Tibial nerve (tissue), 4 donors: ENCODE measurements around the gene C11orf58. TPM values are rescaled to one million over a fixed set of nuclear protein-coding genes. Genes with fewer than 3 reads are reported as not detected.

Source experiments
- DNase-seq, 2 donors: peaks; one replicate each; pipeline ENCODE4 v3.0.0-alpha.2; 2019; ENCODE audit warnings: low spot score in 2 of 2
- H3K27ac ChIP-seq, 4 donors: fragments of 200-600 bp; sonication (generic) in 3 of 4; one replicate each; pipeline ENCODE4 v1.5.1; 2017 to 2019; ENCODE audit warnings: mild to moderate bottlenecking in 1 of 4
- H3K27me3 ChIP-seq, 2 donors: fragments of 200-600 bp; sonication (generic) in 1 of 2; one replicate each; pipeline versions ENCODE4 v1.5.1 to v1.6.0; 2017 to 2019
- H3K36me3 ChIP-seq, 3 donors: fragments of 200-600 bp; sonication (generic); one replicate each; pipeline ENCODE4 v1.5.1; 2018 to 2019
- H3K4me1 ChIP-seq, 4 donors: fragments of 200-600 bp; sonication (generic) in 3 of 4; one replicate each; pipeline ENCODE4 v1.5.1; 2017 to 2019
- H3K4me3 ChIP-seq, 4 donors: fragments of 200-600 bp; sonication (generic) in 3 of 4; one replicate each; pipeline ENCODE4 v1.5.1; 2017 to 2019; ENCODE audit warnings: mild to moderate bottlenecking in 1 of 4, moderate library complexity in 1 of 4
- H3K9me3 ChIP-seq, 4 donors: fragments of 200-600 bp; sonication (generic) in 3 of 4; one replicate each; pipeline ENCODE4 v1.5.1; 2017 to 2019
- EP300 ChIP-seq, 2 donors: sonication (generic); formaldehyde crosslinking; IDR thresholded peaks; one replicate each; pipeline ENCODE4 v1.6.1; 2017; ENCODE audit warnings: antibody characterized with exemption in 2 of 2, mild to moderate bottlenecking in 1 of 2
- POLR2A ChIP-seq, 2 donors: fragments of 450-650 bp; IDR thresholded peaks; one replicate each; pipeline ENCODE4 v1.6.1; 2017; ENCODE audit warnings: antibody characterized with exemption in 2 of 2, mild to moderate bottlenecking in 2 of 2, moderate library complexity in 2 of 2
- WGBS, 2 donors: methylation state at CpG; one replicate each; pipeline ENCODE4 v1.1.5; 2018; 5-methylcytosine and 5-hydroxymethylcytosine counted together
- total RNA-seq, 4 donors: library from RNA; depleted of rRNA; stranded (reverse); fragments of >200 nt; gene quantifications; one replicate each; pipeline ENCODE4 v1.1.0, GENCODE V29; 2016
- TF ChIP-seq, protein P1 (sequence below), 5 experiments: fragments of 200-600 bp in 3 of 5; fragments of 450-650 bp in 2 of 5; sonication (generic) in 3 of 5; IDR thresholded peaks; one replicate each; pipeline ENCODE4 v1.5.1; 2016 to 2019; ENCODE audit warnings: antibody characterized with exemption in 5 of 5, mild to moderate bottlenecking in 3 of 5, moderate library complexity in 2 of 5

C11orf58 gene
- total RNA-seq, 4 donors from 2014 or later = 136 to 170 (median 144) TPM

GRCh38 chr11:16744128-16744725, 5.8 kb downstream of the C11orf58 start:
- Histone ChIP-seq H3K4me3 (no peak overlapping the region), H3K4me1 (peaks cover 0 to 81% (median 39%) of the 10 kb centered on the region in 4 donors), H3K36me3 (peaks cover 0 to 55% (median 7%) of the 10 kb centered on the region in 3 donors), H3K27me3 (no peaks in the 10 kb centered on the region), H3K27ac (no peak overlapping the region), H3K9me3 (no peaks in the 10 kb centered on the region)
- TF ChIP-seq EP300 (IDR thresholded peaks at IDR 0.05) = no peak
- no peak for TF ChIP-seq POLR2A (IDR thresholded peaks at IDR 0.05)
- TF ChIP-seq, protein P1, sequence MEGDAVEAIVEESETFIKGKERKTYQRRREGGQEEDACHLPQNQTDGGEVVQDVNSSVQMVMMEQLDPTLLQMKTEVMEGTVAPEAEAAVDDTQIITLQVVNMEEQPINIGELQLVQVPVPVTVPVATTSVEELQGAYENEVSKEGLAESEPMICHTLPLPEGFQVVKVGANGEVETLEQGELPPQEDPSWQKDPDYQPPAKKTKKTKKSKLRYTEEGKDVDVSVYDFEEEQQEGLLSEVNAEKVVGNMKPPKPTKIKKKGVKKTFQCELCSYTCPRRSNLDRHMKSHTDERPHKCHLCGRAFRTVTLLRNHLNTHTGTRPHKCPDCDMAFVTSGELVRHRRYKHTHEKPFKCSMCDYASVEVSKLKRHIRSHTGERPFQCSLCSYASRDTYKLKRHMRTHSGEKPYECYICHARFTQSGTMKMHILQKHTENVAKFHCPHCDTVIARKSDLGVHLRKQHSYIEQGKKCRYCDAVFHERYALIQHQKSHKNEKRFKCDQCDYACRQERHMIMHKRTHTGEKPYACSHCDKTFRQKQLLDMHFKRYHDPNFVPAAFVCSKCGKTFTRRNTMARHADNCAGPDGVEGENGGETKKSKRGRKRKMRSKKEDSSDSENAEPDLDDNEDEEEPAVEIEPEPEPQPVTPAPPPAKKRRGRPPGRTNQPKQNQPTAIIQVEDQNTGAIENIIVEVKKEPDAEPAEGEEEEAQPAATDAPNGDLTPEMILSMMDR (IDR thresholded peaks at IDR 0.05) = no peak
- no peak for DNase-seq
- WGBS, 2 donors = 86 to 90% methylated on average over 5 of the region's 5 CpGs

GRCh38 chr11:16745950-16746605, 7.6 kb downstream of the C11orf58 start:
- no peaks in the 10 kb centered on the region for H3K9me3 ChIP-seq
- 82 to 89% methylated on average over 2 of the region's 2 CpGs for WGBS, 2 donors

GRCh38 chr11:16749092-16749491, 10.6 kb downstream of the C11orf58 start:
- H3K4me1 ChIP-seq = peaks cover 0 to 37% (median 9%) of the 10 kb centered on the region in 4 donors
- no peak for DNase-seq
- H3K36me3 ChIP-seq = peaks cover 0 to 97% (median 7%) of the 10 kb centered on the region in 3 donors
- 100% methylated on average over 1 of the region's 1 CpG for WGBS, 2 donors
- no peak overlapping the region for H3K27ac ChIP-seq
- no peak overlapping the region for H3K4me3 ChIP-seq
- TF ChIP-seq EP300 (IDR thresholded peaks at IDR 0.05) = no peak
- H3K9me3 ChIP-seq = no peaks in the 10 kb centered on the region
- H3K27me3 ChIP-seq = no peaks in the 10 kb centered on the region

More at GRCh38 chr11:16745950-16746605, 7.6 kb downstream of the C11orf58 start:
- H3K4me1 ChIP-seq = peaks cover 0 to 67% (median 30%) of the 10 kb centered on the region in 4 donors
- H3K36me3 ChIP-seq = peaks cover 0 to 73% (median 7%) of the 10 kb centered on the region in 3 donors
- TF ChIP-seq POLR2A (IDR thresholded peaks at IDR 0.05) = no peak
- TF ChIP-seq EP300 (IDR thresholded peaks at IDR 0.05) = no peak
- DNase-seq = no peak
- no peak overlapping the region for H3K27ac ChIP-seq
- no peak overlapping the region for H3K4me3 ChIP-seq
- no peaks in the 10 kb centered on the region for H3K27me3 ChIP-seq

- Histone ChIP-seq H3K27me3 (no peaks in the 10 kb centered on the region), H3K4me1 (peaks cover 0 to 32% (median 6%) of the 10 kb centered on the region in 4 donors), H3K36me3 (peaks cover 0 to 98% (median 8%) of the 10 kb centered on the region in 3 donors), H3K27ac (no peak overlapping the region), H3K9me3 (no peaks in the 10 kb centered on the region), H3K4me3 (no peak overlapping the region)
- TF ChIP-seq EP300 (IDR thresholded peaks at IDR 0.05) (no peak), POLR2A (IDR thresholded peaks at IDR 0.05) (no peak)
- TF ChIP-seq, protein P1 (IDR thresholded peaks at IDR 0.05) = no peak
- WGBS, 2 donors = 64 to 75% methylated on average over 2 of the region's 2 CpGs
- no peak for DNase-seq
Observed at GRCh38 chr11:16749666-16750065, 11.2 kb downstream of the C11orf58 start.

DNA sequence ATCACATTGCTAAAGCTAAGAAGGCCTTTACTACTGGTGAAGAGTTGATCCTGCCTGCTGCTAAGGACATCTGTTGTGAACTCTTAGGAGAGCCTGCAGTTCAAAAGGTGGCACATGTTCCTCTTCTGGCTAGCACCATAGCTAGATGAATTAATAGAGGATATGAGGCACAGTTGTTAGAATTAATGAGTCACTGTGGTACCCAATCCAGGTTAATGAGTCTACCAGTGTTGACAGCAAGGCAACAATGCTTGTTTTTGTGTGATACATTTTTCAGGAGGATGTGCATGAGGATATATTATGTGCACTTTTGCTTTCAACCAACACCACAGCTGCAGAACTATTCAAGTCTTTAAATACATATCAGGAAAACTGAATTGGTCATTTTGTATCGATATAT, 12.0 kb downstream of the C11orf58 start:
- Histone ChIP-seq H3K9me3 (no peaks in the 10 kb centered on the region), H3K27me3 (no peaks in the 10 kb centered on the region), H3K36me3 (peaks cover 0 to 98% (median 12%) of the 10 kb centered on the region in 3 donors), H3K4me3 (no peak overlapping the region), H3K4me1 (peaks cover 0 to 24% (median 3%) of the 10 kb centered on the region in 4 donors), H3K27ac (no peak overlapping the region)
- TF ChIP-seq, protein P1 (IDR thresholded peaks at IDR 0.05) = no peak
- TF ChIP-seq EP300 (IDR thresholded peaks at IDR 0.05) (no peak), POLR2A (IDR thresholded peaks at IDR 0.05) (no peak)
- WGBS, 2 donors = 45 to 100% methylated on average over 1 of the region's 1 CpG
- DNase-seq = no peak

DNA sequence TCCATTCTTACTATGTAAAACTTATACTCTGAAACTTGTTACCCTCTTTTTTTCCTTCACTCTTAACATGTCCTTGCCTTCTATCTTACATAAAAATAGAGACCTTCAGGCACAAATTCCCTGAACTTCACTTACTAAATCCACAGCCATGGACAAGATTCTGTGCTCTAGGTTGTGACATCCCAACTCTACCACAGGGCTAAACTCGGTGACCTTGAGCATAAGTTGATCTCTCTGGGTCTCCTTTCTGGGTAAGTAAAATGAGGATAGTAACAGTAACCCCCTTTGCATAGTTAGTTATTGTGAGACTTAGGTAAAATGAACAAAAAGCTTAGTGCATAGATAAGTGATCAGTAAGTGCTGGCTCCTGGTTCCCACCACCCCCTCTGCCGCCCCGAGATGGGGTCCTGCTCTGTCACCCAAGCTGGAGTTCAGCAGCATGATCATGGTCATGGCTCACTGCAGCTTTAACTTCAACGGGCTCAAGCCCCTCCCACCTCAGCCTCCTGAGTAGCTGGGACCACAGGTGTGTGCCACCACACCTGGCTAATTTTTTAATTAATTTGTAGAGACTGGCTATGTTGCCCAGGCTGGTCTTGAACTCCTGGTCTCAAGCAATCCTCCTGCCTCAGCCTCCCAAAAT, 20.1 kb downstream of the C11orf58 start:
- Histone ChIP-seq H3K27ac (no peak overlapping the region), H3K9me3 (no peaks in the 10 kb centered on the region), H3K4me1 (no peaks in the 10 kb centered on the region), H3K36me3 (peaks cover 0 to 57% (median 12%) of the 10 kb centered on the region in 3 donors), H3K4me3 (no peak overlapping the region), H3K27me3 (no peaks in the 10 kb centered on the region)
- DNase-seq = no peak
- 88 to 94% methylated on average over 4 of the region's 4 CpGs for WGBS, 2 donors
- TF ChIP-seq, protein P1 (IDR thresholded peaks at IDR 0.05) = no peak
- TF ChIP-seq POLR2A (IDR thresholded peaks at IDR 0.05) = no peak
- TF ChIP-seq EP300 (IDR thresholded peaks at IDR 0.05) = no peak
